Kidney (tissue), 14 donors: Measurements from ENCODE around the gene TOP2A. TPM values are rescaled to one million over a fixed set of nuclear protein-coding genes. Genes with fewer than 3 reads are reported as not detected.
"Not testable (repeated sequence)": the region's sequence is repeated elsewhere in the genome, so short reads cannot be mapped to it uniquely, and the experiment has no call there.

Experiments
- DNase-seq, 5 donors: peaks; one replicate each; pipeline ENCODE4 v3.0.0-alpha.2; 2013 to 2020
- FAIRE-seq: peaks from 2 replicates; lab custom pipeline; 2012; peaks lifted over from hg19 to GRCh38; lab: Jason Lieb, UNC
- H3K27ac ChIP-seq, 2 donors: one replicate each; pipeline ENCODE4 v1.7.0; 2013; ENCODE audit warnings: low read depth in 2 of 2, low read length in 2 of 2, inconsistent platforms in 1 of 2
- H3K27me3 ChIP-seq: one replicate; pipeline ENCODE4 v1.7.1; 2013; ENCODE audit warnings: low read length, inconsistent platforms; ENCODE audit not compliant: control insufficient read depth, insufficient read depth
- H3K36me3 ChIP-seq, 3 donors: one replicate each; pipeline versions ENCODE4 v1.7.0 to v1.7.1; 2013; ENCODE audit warnings: low read length in 3 of 3, control low read depth in 1 of 3, inconsistent platforms in 1 of 3; ENCODE audit not compliant: insufficient read depth in 3 of 3, control insufficient read depth in 2 of 3
- H3K4me1 ChIP-seq, 3 donors: one replicate each; pipeline versions ENCODE4 v1.7.0 to v1.7.1; 2013; ENCODE audit warnings: low read length in 3 of 3, inconsistent platforms in 1 of 3, low read depth in 1 of 3; ENCODE audit not compliant: control insufficient read depth in 2 of 3, insufficient read depth in 2 of 3
- H3K4me3 ChIP-seq, 3 donors: one replicate each; pipeline versions ENCODE4 v1.7.0 to v1.8.1; 2013; ENCODE audit warnings: low read length in 3 of 3, control low read depth in 1 of 3, inconsistent platforms in 1 of 3
- H3K9ac ChIP-seq, 3 donors: one replicate each; pipeline versions ENCODE4 v1.7.0 to v1.7.1; 2013; ENCODE audit warnings: low read length in 3 of 3, control low read depth in 1 of 3, inconsistent platforms in 1 of 3
- H3K9me3 ChIP-seq, 3 donors: one replicate each; pipeline versions ENCODE4 v1.7.0 to v1.7.1; 2013; ENCODE audit warnings: low read length in 3 of 3, control low read depth in 1 of 3, inconsistent platforms in 1 of 3; ENCODE audit not compliant: control insufficient read depth in 2 of 3, insufficient read depth in 1 of 3
- intact Hi-C: fragments of 100-400 bp; cut with DNase I; formaldehyde crosslinking; loops from one replicate; pipeline ENCODE4 v1.11.1; 2022
- polyA plus RNA-seq: library from polyadenylated mRNA; stranded (reverse); fragments of 350-450 nt; fragmentation: Illumina TruSeq; extraction: RNeasy Lipid Tissue Mini Kit (QIAGEN cat#74804); gene quantifications from one replicate; pipeline ENCODE4 v1.2.3, GENCODE V29; 2014; ENCODE audit warnings: low read depth, low replicate concordance; ENCODE audit not compliant: insufficient read depth
- total RNA-seq: library from RNA; stranded (reverse); fragmentation: NEBNext Ultra II Directional; extraction: Animal tissue kit (Norgen Biotek cat#: 25700); gene quantifications from one replicate; pipeline ENCODE4 v1.2.1, GENCODE V29; 2021
- TF ChIP-seq, protein P1 (sequence below): IDR thresholded peaks from 3 replicates; pipeline ENCODE4 v1.5.1; 2012; ENCODE audit warnings: mild to moderate bottlenecking, moderate library complexity, borderline replicate concordance; ENCODE audit not compliant: insufficient read depth; ENCODE audit errors: extremely low read depth
- donor health status: control.
- donor health status: control.
- donor health status: control.
- donor health status: control.
- donor health status: control.
- donor health status: DM: yes; HTN: yes; CAD: no.
- donor health status: Normal renal cell carcinoma (clear cell type).

TOP2A gene
- total and polyA plus RNA-seq, 2 donors from 2014 or later: 0.82 to 2.7 TPM

DNA sequence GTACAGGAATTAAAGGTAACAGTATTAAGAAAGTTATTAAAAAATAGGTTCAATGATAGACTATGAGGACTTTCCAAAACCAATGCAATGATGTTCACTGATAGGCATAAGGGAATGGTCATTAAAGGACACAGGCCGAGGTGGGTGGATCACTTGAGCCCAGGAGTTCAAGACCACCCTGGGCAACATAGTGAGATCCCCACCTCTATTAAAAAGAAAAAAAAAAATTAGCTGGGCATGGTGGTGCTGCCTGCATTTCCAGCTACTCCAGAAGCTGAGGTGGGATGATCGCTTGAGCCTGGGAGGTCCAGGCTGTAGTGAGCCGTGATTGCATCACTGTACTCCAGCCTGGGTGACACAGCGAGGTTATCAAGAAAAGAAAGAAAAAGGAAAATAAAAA is 5.9 kb downstream of the TOP2A start:
- Histone ChIP-seq H3K27ac (no peak overlapping the region), H3K9me3 (no peaks in the 10 kb centered on the region), H3K4me1 (no peaks in the 10 kb centered on the region), H3K9ac (no peak overlapping the region), H3K36me3 (no peaks in the 10 kb centered on the region), H3K27me3 (no peaks in the 10 kb centered on the region), H3K4me3 (no peak overlapping the region)
- intact Hi-C loops: loop anchor here (10.0 kb wide), 1 partner anchor 47 kb away; the partner anchor contains the start of gene GJD3
- TF ChIP-seq, protein P1, sequence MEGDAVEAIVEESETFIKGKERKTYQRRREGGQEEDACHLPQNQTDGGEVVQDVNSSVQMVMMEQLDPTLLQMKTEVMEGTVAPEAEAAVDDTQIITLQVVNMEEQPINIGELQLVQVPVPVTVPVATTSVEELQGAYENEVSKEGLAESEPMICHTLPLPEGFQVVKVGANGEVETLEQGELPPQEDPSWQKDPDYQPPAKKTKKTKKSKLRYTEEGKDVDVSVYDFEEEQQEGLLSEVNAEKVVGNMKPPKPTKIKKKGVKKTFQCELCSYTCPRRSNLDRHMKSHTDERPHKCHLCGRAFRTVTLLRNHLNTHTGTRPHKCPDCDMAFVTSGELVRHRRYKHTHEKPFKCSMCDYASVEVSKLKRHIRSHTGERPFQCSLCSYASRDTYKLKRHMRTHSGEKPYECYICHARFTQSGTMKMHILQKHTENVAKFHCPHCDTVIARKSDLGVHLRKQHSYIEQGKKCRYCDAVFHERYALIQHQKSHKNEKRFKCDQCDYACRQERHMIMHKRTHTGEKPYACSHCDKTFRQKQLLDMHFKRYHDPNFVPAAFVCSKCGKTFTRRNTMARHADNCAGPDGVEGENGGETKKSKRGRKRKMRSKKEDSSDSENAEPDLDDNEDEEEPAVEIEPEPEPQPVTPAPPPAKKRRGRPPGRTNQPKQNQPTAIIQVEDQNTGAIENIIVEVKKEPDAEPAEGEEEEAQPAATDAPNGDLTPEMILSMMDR: no peak
- no peak for DNase-seq
- FAIRE-seq: no peak

GRCh38 chr17:40410082-40410481 is 7.6 kb downstream of the TOP2A start:
- no peaks in the 10 kb centered on the region for H3K4me1 ChIP-seq
- no peak overlapping the region for H3K9ac ChIP-seq
- FAIRE-seq: no peak
- H3K9me3 ChIP-seq: no peaks in the 10 kb centered on the region
- H3K4me3 ChIP-seq: no peak overlapping the region
- intact Hi-C loops: loop anchor here (10.0 kb wide), 1 partner anchor 45 kb away; the partner anchor contains the start of gene GJD3
- DNase-seq: no peak
- TF ChIP-seq, protein P1: no peak
- no peaks in the 10 kb centered on the region for H3K36me3 ChIP-seq
- no peaks in the 10 kb centered on the region for H3K27me3 ChIP-seq
- H3K27ac ChIP-seq: no peak overlapping the region

GRCh38 chr17:40409540-40409939 is 8.2 kb downstream of the TOP2A start:
- H3K27ac ChIP-seq, H3K9ac ChIP-seq, intact Hi-C loops, H3K27me3 ChIP-seq, H3K4me1 ChIP-seq, H3K4me3 ChIP-seq, H3K36me3 ChIP-seq, DNase-seq, FAIRE-seq, H3K9me3 ChIP-seq: not testable (repeated sequence)

DNA sequence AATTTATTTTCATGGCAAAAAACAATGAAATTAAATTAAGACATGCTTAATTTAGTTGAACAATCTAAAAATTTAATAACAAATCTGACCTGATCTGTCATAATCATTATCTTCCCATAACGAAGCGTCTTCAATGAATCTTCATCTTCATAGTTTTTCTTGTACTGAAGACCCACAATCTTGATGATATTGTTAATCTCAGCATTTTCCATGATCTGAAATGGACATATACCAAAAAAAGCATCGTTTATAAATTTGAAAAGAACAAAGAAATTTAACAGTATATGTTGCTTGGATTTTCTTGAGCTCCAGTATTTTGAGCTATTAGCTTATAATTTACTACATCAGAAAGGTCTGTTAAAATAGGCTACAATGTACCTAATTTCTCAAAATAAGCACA is 10.2 kb downstream of the TOP2A start:
- intact Hi-C loops: no loop called here
- no peak overlapping the region for H3K27ac ChIP-seq
- FAIRE-seq: no peak
- TF ChIP-seq, protein P1: no peak
- no peak for DNase-seq
- no peak overlapping the region for H3K9ac ChIP-seq
- no peaks in the 10 kb centered on the region for H3K36me3 ChIP-seq
- H3K27me3 ChIP-seq: no peaks in the 10 kb centered on the region
- no peaks in the 10 kb centered on the region for H3K9me3 ChIP-seq
- no peaks in the 10 kb centered on the region for H3K4me1 ChIP-seq
- H3K4me3 ChIP-seq: no peak overlapping the region
